GM23248 (cell line): Measurements from ENCODE around the gene WNT5B. TPM values are rescaled to one million over a fixed set of nuclear protein-coding genes. Genes with fewer than 3 reads are reported as not detected.

Experiments
- DNase-seq: peaks from one replicate; pipeline ENCODE4 v3.0.0-alpha.2; 2015
- H2AFZ ChIP-seq: fragments of 200-600 bp; sonication (generic); 2 replicates; pipeline ENCODE4 v1.6.1; 2016; ENCODE audit warnings: antibody characterized with exemption
- H3F3A ChIP-seq: fragments of 200-600 bp; sonication (generic); 2 replicates; pipeline ENCODE4 v1.6.1; 2016; ENCODE audit warnings: mild to moderate bottlenecking, antibody characterized with exemption, mixed run types; ENCODE audit not compliant: insufficient read depth
- H3K27ac ChIP-seq: fragments of 200-600 bp; sonication (generic); 2 replicates; pipeline ENCODE4 v1.5.1; 2016; ENCODE audit warnings: mild to moderate bottlenecking
- H3K27me3 ChIP-seq: fragments of 200-600 bp; sonication (generic); replicated peaks from 2 replicates; pipeline ENCODE4 v1.6.1; 2016; ENCODE audit warnings: mild to moderate bottlenecking; ENCODE audit not compliant: insufficient read depth
- H3K36me3 ChIP-seq: fragments of 200-600 bp; sonication (generic); 2 replicates; pipeline ENCODE4 v1.6.1; 2016; ENCODE audit warnings: low read depth, mild to moderate bottlenecking
- H3K4me1 ChIP-seq: fragments of 200-600 bp; sonication (generic); 2 replicates; pipeline ENCODE4 v1.6.1; 2016; ENCODE audit warnings: mild to moderate bottlenecking; ENCODE audit not compliant: insufficient read depth
- H3K4me2 ChIP-seq: fragments of 200-600 bp; sonication (generic); one replicate; pipeline ENCODE4 v1.6.1; 2016; ENCODE audit warnings: mild to moderate bottlenecking; ENCODE audit not compliant: unreplicated experiment
- H3K4me3 ChIP-seq: fragments of 200-600 bp; sonication (generic); 2 replicates; pipeline ENCODE4 v1.5.1; 2016; ENCODE audit warnings: mild to moderate bottlenecking
- H3K79me2 ChIP-seq: fragments of 200-600 bp; sonication (generic); 2 replicates; pipeline ENCODE4 v1.6.1; 2016; ENCODE audit warnings: mild to moderate bottlenecking; ENCODE audit not compliant: insufficient read depth
- H3K9ac ChIP-seq: fragments of 200-600 bp; sonication (generic); 2 replicates; pipeline ENCODE4 v1.6.1; 2016; ENCODE audit warnings: mild to moderate bottlenecking
- H3K9me2 ChIP-seq: fragments of 200-600 bp; sonication (generic); 2 replicates; pipeline ENCODE4 v1.6.1; 2016; ENCODE audit warnings: mixed run types, mild to moderate bottlenecking, moderate library complexity; ENCODE audit not compliant: insufficient read depth
- H3K9me3 ChIP-seq: fragments of 200-600 bp; sonication (generic); one replicate; pipeline ENCODE4 v1.6.1; 2017; ENCODE audit warnings: low read depth
- H4K20me1 ChIP-seq: fragments of 200-600 bp; sonication (generic); 2 replicates; pipeline ENCODE4 v1.6.0; 2016; ENCODE audit not compliant: insufficient read depth
- EZH2 ChIP-seq: fragments of 200-600 bp; sonication (generic); IDR thresholded peaks from 2 replicates; pipeline ENCODE4 v1.6.1; 2018; ENCODE audit warnings: antibody characterized with exemption, mild to moderate bottlenecking; ENCODE audit not compliant: insufficient read depth, poor library complexity, severe bottlenecking
- EZH2phosphoT487 ChIP-seq: fragments of 200-600 bp; sonication (generic); IDR thresholded peaks from 2 replicates; pipeline ENCODE4 v1.6.1; 2018; ENCODE audit warnings: antibody characterized with exemption, moderate library complexity, mild to moderate bottlenecking, low read depth; ENCODE audit not compliant: insufficient read depth
- WGBS, 2 experiments: methylation state at CpG; one replicate each; pipeline ENCODE4 v1.1.6; 2015 to 2017; ENCODE audit warnings: low lambda C conversion rate in 2 of 2, low coverage in 1 of 2; ENCODE audit errors: missing lambda C conversion rate in 2 of 2; 5-methylcytosine and 5-hydroxymethylcytosine counted together
- in situ Hi-C: fragments of 300-500 bp; cut with MboI; formaldehyde crosslinking; loops from 2 replicates; pipeline ENCODE4 v1.15.0; 2020
- polyA plus RNA-seq: library from polyadenylated mRNA; unstranded; fragments of >200 nt; fragmentation: Nextera tagmentation; extraction: Ambion mirVana; gene quantifications from 2 replicates; pipeline ENCODE4 v1.2.1, GENCODE V29; 2016
- total RNA-seq: library from RNA; depleted of rRNA; stranded (reverse); fragments of >200 nt; shearing (Covaris generic); gene quantifications from 2 replicates; pipeline ENCODE4 v1.2.3, GENCODE V29; 2014

The WNT5B gene
- total and polyA plus RNA-seq, 2 experiments from 2014 or later = 50.1 to 505 TPM

- in situ Hi-C loops = no loop called here
- H3K36me3 ChIP-seq = 0 out of 2 replicates have a peak, but pooled peaks cover 8% of the 10 kb centered on the region
- no peak for TF ChIP-seq EZH2
- TF ChIP-seq EZH2phosphoT487 = no peak
- no peak overlapping the region for H3K27ac ChIP-seq
- H3K4me3 ChIP-seq = no peak overlapping the region
- H3K9ac ChIP-seq = no peak overlapping the region
- H3K9me3 ChIP-seq = no peaks in the 10 kb centered on the region
- H4K20me1 ChIP-seq = peaks cover 3% of the 10 kb centered on the region; the same call in 1 of the 2 replicates
- WGBS, 2 experiments = 81 to 87% methylated on average over 4 of the region's 4 CpGs
- H2AFZ ChIP-seq = no peak overlapping the region
- H3K79me2 ChIP-seq = peaks cover 100% of the 10 kb centered on the region
- H3K9me2 ChIP-seq = no peaks in the 10 kb centered on the region
- peaks cover 42% of the 10 kb centered on the region for H3F3A ChIP-seq
- no peak for DNase-seq
- H3K27me3 ChIP-seq = no peaks in the 10 kb centered on the region
- peaks cover 21% of the 10 kb centered on the region for H3K4me1 ChIP-seq
- no peak overlapping the region for H3K4me2 ChIP-seq
Measured at GRCh38 chr12:1619159-1619558, 9.9 kb upstream of the WNT5B start.

GRCh38 chr12:1619587-1619986, 9.4 kb upstream of the WNT5B start:
- Histone ChIP-seq H3F3A (peaks cover 41% of the 10 kb centered on the region), H3K4me3 (no peak overlapping the region), H4K20me1 (peaks cover 3% of the 10 kb centered on the region; the same call in 1 of the 2 replicates), H3K79me2 (peaks cover 100% of the 10 kb centered on the region), H3K4me2 (no peak overlapping the region), H3K4me1 (peaks cover 24% of the 10 kb centered on the region), H3K9ac (no peak overlapping the region), H3K9me3 (no peaks in the 10 kb centered on the region), H3K27ac (no peak overlapping the region), H3K36me3 (peaks cover 12% of the 10 kb centered on the region; the same call in 1 of the 2 replicates), H3K27me3 (no peaks in the 10 kb centered on the region), H2AFZ (no peak overlapping the region), H3K9me2 (no peaks in the 10 kb centered on the region)
- in situ Hi-C loops = no loop called here
- TF ChIP-seq EZH2phosphoT487 = no peak
- TF ChIP-seq EZH2 = no peak
- WGBS, 2 experiments = 93 to 94% methylated on average over 8 of the region's 8 CpGs
- no peak for DNase-seq

- in situ Hi-C loops = no loop called here
Measured at GRCh38 chr12:1620092-1620491, 8.9 kb upstream of the WNT5B start.

GRCh38 chr12:1622406-1622805, 6.6 kb upstream of the WNT5B start:
- H3K9ac ChIP-seq = no peak overlapping the region
- no peak overlapping the region for H3K4me3 ChIP-seq
- peaks cover 41% of the 10 kb centered on the region for H3K4me1 ChIP-seq
- H4K20me1 ChIP-seq = no peaks in the 10 kb centered on the region; the same call in 1 of the 2 replicates
- H3K4me2 ChIP-seq = no peak overlapping the region
- no peak for TF ChIP-seq EZH2phosphoT487
- TF ChIP-seq EZH2 = no peak
- H3K79me2 ChIP-seq = peaks cover 95% of the 10 kb centered on the region
- no peak overlapping the region for H2AFZ ChIP-seq
- no peaks in the 10 kb centered on the region for H3K9me2 ChIP-seq
- H3F3A ChIP-seq = peaks cover 39% of the 10 kb centered on the region
- 85 to 86% methylated on average over 3 of the region's 3 CpGs for WGBS, 2 experiments
- no peaks in the 10 kb centered on the region for H3K27me3 ChIP-seq
- DNase-seq = no peak
- peaks cover 3% of the 10 kb centered on the region; the same call in 1 of the 2 replicates for H3K36me3 ChIP-seq
- no peak overlapping the region for H3K27ac ChIP-seq
- in situ Hi-C loops = no loop called here
- no peaks in the 10 kb centered on the region for H3K9me3 ChIP-seq

More at GRCh38 chr12:1620092-1620491, 8.9 kb upstream of the WNT5B start:
- Histone ChIP-seq H2AFZ (no peak overlapping the region), H3K9ac (no peak overlapping the region), H3K4me3 (no peak overlapping the region), H3K9me3 (no peaks in the 10 kb centered on the region), H3K36me3 (peaks cover 10% of the 10 kb centered on the region; the same call in 1 of the 2 replicates), H4K20me1 (peaks cover 2% of the 10 kb centered on the region; the same call in 1 of the 2 replicates), H3K4me1 (peaks cover 29% of the 10 kb centered on the region), H3K9me2 (no peaks in the 10 kb centered on the region), H3K27me3 (no peaks in the 10 kb centered on the region), H3K79me2 (peaks cover 100% of the 10 kb centered on the region), H3K4me2 (no peak overlapping the region), H3F3A (peaks cover 41% of the 10 kb centered on the region), H3K27ac (no peak overlapping the region)
- DNase-seq = no peak
- no peak for TF ChIP-seq EZH2
- TF ChIP-seq EZH2phosphoT487 = no peak
- 94 to 100% methylated on average over 1 of the region's 1 CpG for WGBS, 2 experiments
